GM18526 (cell line): ENCODE measurements around the gene PKN2.

Experiments
- POLR2A ChIP-seq: IDR thresholded peaks from 3 replicates; pipeline ENCODE4 v1.6.1; 2011; ENCODE audit not compliant: insufficient read length; ENCODE audit errors: extremely low read depth

PKN2 gene

GRCh38 chr1:88878731-88879130 is 194.7 kb downstream of the PKN2 start:
- TF ChIP-seq POLR2A: no peak

DNA sequence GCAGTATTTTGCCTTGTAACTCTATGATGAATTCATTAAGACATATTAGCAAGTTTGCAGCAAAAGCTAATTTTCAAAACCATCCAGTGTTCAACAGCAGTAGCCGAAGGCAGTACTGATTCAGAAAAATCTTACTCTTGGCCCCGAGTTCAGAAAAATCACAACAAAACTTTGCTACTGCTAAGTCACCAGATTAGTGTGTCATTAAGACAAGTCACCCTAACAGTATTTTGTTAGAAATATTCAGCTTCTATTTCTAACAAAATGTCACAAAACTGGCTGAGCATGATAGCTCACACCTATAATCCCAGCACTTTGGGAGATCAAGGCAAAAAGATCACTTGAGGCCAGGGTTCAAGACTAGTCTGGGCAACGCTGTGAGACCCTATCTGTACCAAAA is 199.1 kb downstream of the PKN2 start:
- TF ChIP-seq POLR2A: no peak
